ENCODE measurements around the gene TBL2.
"Not testable (repeated sequence)": the region's sequence is repeated elsewhere in the genome, so short reads cannot be mapped to it uniquely, and the experiment has no call there.

GRCh38 chr7:73619394-73619793 lies 41.0 kb upstream of the TBL2 start:
- not testable (repeated sequence) for TF ChIP-seq POLR2A, CTCF, EP300 (IDR thresholded peaks at IDR 0.05)
